Neural cell (in vitro differentiated cells): ENCODE results near the gene TSPAN3.

ENCODE experiments used
- CTCF ChIP-seq: fragments of 450-650 bp; IDR thresholded peaks from 2 replicates; pipeline ENCODE4 v1.5.1; 2014; ENCODE audit warnings: antibody characterized with exemption, mild to moderate bottlenecking, moderate library complexity; ENCODE audit not compliant: poor library complexity, severe bottlenecking
- POLR2AphosphoS5 ChIP-seq: IDR thresholded peaks from 2 replicates; pipeline ENCODE4 v1.6.1; 2012

DNA sequence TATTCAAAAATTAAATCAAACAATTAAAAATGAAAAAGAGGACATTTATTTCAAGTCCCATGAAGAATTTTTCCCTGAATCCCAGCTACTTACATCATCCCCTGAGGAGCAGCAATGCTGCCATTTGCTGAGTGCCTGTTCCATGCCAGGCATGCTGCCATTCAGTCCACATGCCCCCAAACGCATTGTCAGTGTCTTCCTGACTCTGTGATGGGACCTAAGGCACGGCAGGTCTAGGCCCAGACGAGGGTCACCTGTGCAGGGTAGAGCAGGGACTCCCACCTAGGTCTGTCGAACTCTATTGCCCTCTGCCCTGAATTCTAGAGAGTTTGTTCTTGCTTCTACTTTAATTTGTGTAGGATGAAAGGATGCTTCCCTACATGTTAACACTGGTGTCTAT, 68.9 kb downstream of the TSPAN3 start:
- TF ChIP-seq CTCF, result no peak
- TF ChIP-seq POLR2AphosphoS5, result no peak
